GM12878 (cell line): ENCODE results near the gene SUMF2. TPM values are rescaled to one million over a fixed set of nuclear protein-coding genes. Genes with fewer than 3 reads are reported as not detected.

Source experiments
- ATAC-seq: fragments of 200-7000 bp; cut with Tn5 transposase; 3 replicates; pipeline ENCODE4 v1.9.1; 2020; ENCODE audit warnings: mild to moderate bottlenecking, moderate library complexity
- BruUV-seq: library from RNA; stranded (reverse); fragments of 400-500 nt; replicated peaks from 2 replicates; lab custom pipeline; 2021; lab: Mats Ljungman, UMichigan
- CTCF ChIA-PET: fragments of 300-600 bp; sonication (Branson Sonifier 250); formaldehyde crosslinking; extraction: SDS; loops from one replicate; lab custom pipeline; 2021; ENCODE audit warnings: inconsistent platforms; lab: Yijun Ruan, JAX
- POLR2A ChIA-PET: fragments of 350-600 bp; formaldehyde crosslinking; extraction: SDS; loops from one replicate; lab custom pipeline; 2021; ENCODE audit warnings: inconsistent platforms; lab: Charles Lee
- RAD21 ChIA-PET: fragments of 300-600 bp; sonication (Branson Sonifier 250); formaldehyde crosslinking; loops from one replicate; lab custom pipeline; 2023; ENCODE audit warnings: antibody characterized with exemption; ENCODE audit not compliant: unreplicated experiment; lab: Charles Lee
- SMC1A ChIA-PET: fragments of 300-600 bp; sonication (Branson Sonifier 250); formaldehyde crosslinking; loops from one replicate; lab custom pipeline; 2023; ENCODE audit not compliant: unreplicated experiment, uncharacterized antibody; lab: Charles Lee
- DNase-seq: peaks from one replicate; pipeline ENCODE4 v3.0.0-alpha.2; 2011; ENCODE audit warnings: low read depth, low spot score
- FAIRE-seq: peaks from 3 replicates; lab custom pipeline; 2011; peaks lifted over from hg19 to GRCh38; lab: Jason Lieb, UNC
- H2AFZ ChIP-seq: 2 replicates; pipeline ENCODE4 v1.6.0; 2011; ENCODE audit warnings: low read depth, low read length, control low read depth; ENCODE audit not compliant: control insufficient read depth
- H3K27ac ChIP-seq: 2 replicates; pipeline ENCODE4 v1.5.1; 2011; ENCODE audit warnings: control low read depth; ENCODE audit not compliant: control insufficient read depth, insufficient read depth
- H3K27me3 ChIP-seq, 2 experiments: replicated peaks in 1 of 2; 2 replicates each; pipeline versions ENCODE4 v1.6.0 to v1.6.1; 2011; ENCODE audit warnings: low read length in 1 of 2; ENCODE audit not compliant: control insufficient read depth in 2 of 2, insufficient read depth in 2 of 2
- H3K36me3 ChIP-seq, 2 experiments: 2 replicates each; pipeline ENCODE4 v1.5.1; 2011; ENCODE audit warnings: low read length in 1 of 2; ENCODE audit not compliant: control insufficient read depth in 2 of 2, insufficient read depth in 2 of 2
- H3K4me1 ChIP-seq: 2 replicates; pipeline ENCODE4 v1.6.1; 2011; ENCODE audit warnings: mild to moderate bottlenecking, low read length, moderate library complexity, mixed read lengths; ENCODE audit not compliant: control insufficient read depth, insufficient read depth
- H3K4me2 ChIP-seq: 2 replicates; pipeline ENCODE4 v1.6.0; 2011; ENCODE audit warnings: control low read depth; ENCODE audit not compliant: control insufficient read depth, insufficient read depth
- H3K4me3 ChIP-seq: fragments of 200-600 bp; sonication (generic); 2 replicates; pipeline ENCODE4 v1.5.1; 2016
- H3K79me2 ChIP-seq: 2 replicates; pipeline ENCODE4 v1.6.0; 2011; ENCODE audit warnings: low read length; ENCODE audit not compliant: control insufficient read depth, insufficient read depth
- H3K9ac ChIP-seq: 2 replicates; pipeline ENCODE4 v1.8.0; 2011; ENCODE audit warnings: low read length, control low read depth, mixed read lengths; ENCODE audit not compliant: control insufficient read depth, insufficient read depth
- H3K9me3 ChIP-seq: replicated peaks from 3 replicates; pipeline ENCODE4 v1.5.1; 2011; ENCODE audit warnings: mild to moderate bottlenecking, low read length; ENCODE audit not compliant: control insufficient read depth, insufficient read depth
- H4K20me1 ChIP-seq: 2 replicates; pipeline ENCODE4 v1.6.0; 2011; ENCODE audit not compliant: control insufficient read depth, insufficient read depth
- GABPA ChIP-seq: IDR thresholded peaks from 2 replicates; pipeline ENCODE4 v1.6.1; 2014; ENCODE audit warnings: antibody characterized with exemption, low read depth, mild to moderate bottlenecking, inconsistent platforms
- JUND ChIP-seq: IDR thresholded peaks from 2 replicates; pipeline ENCODE4 v1.6.1; 2012; ENCODE audit warnings: low read depth, mild to moderate bottlenecking, low read length, improper control_type of control experiment, moderate library complexity
- POLR2AphosphoS2 ChIP-seq: IDR thresholded peaks from 2 replicates; pipeline ENCODE4 v1.6.1; 2011; ENCODE audit warnings: low read depth, mild to moderate bottlenecking, low read length, improper control_type of control experiment, moderate library complexity
- STAT3 ChIP-seq: IDR thresholded peaks from 2 replicates; pipeline ENCODE4 v1.6.1; 2011; ENCODE audit warnings: low read depth, low read length, improper control_type of control experiment
- WGBS: methylation state at CpG from one replicate; pipeline ENCODE4 v1.1.6; 2016; ENCODE audit warnings: low lambda C conversion rate; ENCODE audit not compliant: insufficient replicate concordance, insufficient coverage; ENCODE audit errors: missing lambda C conversion rate; 5-methylcytosine and 5-hydroxymethylcytosine counted together
- in situ Hi-C: fragments of 300-500 bp; cut with MboI; formaldehyde crosslinking; loops from 9 replicates; pipeline ENCODE4 v1.14.3; 2018; ENCODE audit warnings: mixed read lengths
- intact Hi-C: fragments of 100-400 bp; cut with micrococcal nuclease; formaldehyde crosslinking; loops from one replicate; pipeline ENCODE4 v1.14.2; 2022; ENCODE audit not compliant: unreplicated experiment
- polyA plus RNA-seq, 11 experiments: library from polyadenylated mRNA; depleted of rRNA in 4 of 11; unstranded in 6 of 11; stranded (reverse) in 5 of 11; fragments of >200 nt; fragmentation: Nextera tagmentation in 4 of 11; fragmentation: Illumina TruSeq in 1 of 11; extraction: Ambion mirVana in 4 of 11; extraction: Trizol in 1 of 11; gene quantifications; 1 replicate in 1 of 11; 2 replicates in 10 of 11; pipeline versions ENCODE4 v1.2.1 to v1.2.3, GENCODE V29; 2011 to 2016; ENCODE audit warnings: inconsistent platforms in 2 of 11, missing spikeins in 2 of 11, low read depth in 1 of 11
- total RNA-seq, 4 experiments: library from RNA; depleted of rRNA in 3 of 4; stranded (reverse); fragments of >200 nt in 3 of 4; fragmentation: Illumina TruSeq in 1 of 4; extraction: Trizol in 1 of 4; gene quantifications; 2 replicates each; pipeline versions ENCODE4 v1.2.1 to v1.2.3, GENCODE V29; 2013 to 2021
- TF ChIP-seq, protein P1 (sequence below): fragments of 450-650 bp; IDR thresholded peaks from 2 replicates; pipeline ENCODE4 v1.6.1; 2017; ENCODE audit warnings: mild to moderate bottlenecking, moderate library complexity

SUMF2 gene
- total and polyA plus RNA-seq, 10 of the 15 experiments (the other 5 are each of a cell fraction or from before 2014, with no cell fraction given), result 39.9 to 106 (median 71.7) TPM

GRCh38 chr7:56121440-56121839, 57.4 kb downstream of the SUMF2 start:
- no peak overlapping the region for H2AFZ ChIP-seq
- no peaks in the 10 kb centered on the region for H3K36me3 ChIP-seq
- H3K27ac ChIP-seq, result no peak overlapping the region
- no peaks in the 10 kb centered on the region for H3K9me3 ChIP-seq
- FAIRE-seq, result no peak
- 51% methylated on average over 6 of the region's 6 CpGs for WGBS
- ChIA-PET SMC1A (no interaction called here), CTCF (no interaction called here), POLR2A (no interaction called here), RAD21 (no interaction called here)
- H3K4me2 ChIP-seq, result no peak overlapping the region
- ATAC-seq, result no peak
- no peaks in the 10 kb centered on the region for H3K27me3 ChIP-seq
- H3K4me1 ChIP-seq, result no peaks in the 10 kb centered on the region
- H3K79me2 ChIP-seq, result no peaks in the 10 kb centered on the region
- H4K20me1 ChIP-seq, result no peaks in the 10 kb centered on the region
- H3K4me3 ChIP-seq, result no peak overlapping the region
- no peak for DNase-seq
- TF ChIP-seq JUND (no peak), POLR2AphosphoS2 (no peak), GABPA (no peak), STAT3 (no peak)
- TF ChIP-seq, protein P1, sequence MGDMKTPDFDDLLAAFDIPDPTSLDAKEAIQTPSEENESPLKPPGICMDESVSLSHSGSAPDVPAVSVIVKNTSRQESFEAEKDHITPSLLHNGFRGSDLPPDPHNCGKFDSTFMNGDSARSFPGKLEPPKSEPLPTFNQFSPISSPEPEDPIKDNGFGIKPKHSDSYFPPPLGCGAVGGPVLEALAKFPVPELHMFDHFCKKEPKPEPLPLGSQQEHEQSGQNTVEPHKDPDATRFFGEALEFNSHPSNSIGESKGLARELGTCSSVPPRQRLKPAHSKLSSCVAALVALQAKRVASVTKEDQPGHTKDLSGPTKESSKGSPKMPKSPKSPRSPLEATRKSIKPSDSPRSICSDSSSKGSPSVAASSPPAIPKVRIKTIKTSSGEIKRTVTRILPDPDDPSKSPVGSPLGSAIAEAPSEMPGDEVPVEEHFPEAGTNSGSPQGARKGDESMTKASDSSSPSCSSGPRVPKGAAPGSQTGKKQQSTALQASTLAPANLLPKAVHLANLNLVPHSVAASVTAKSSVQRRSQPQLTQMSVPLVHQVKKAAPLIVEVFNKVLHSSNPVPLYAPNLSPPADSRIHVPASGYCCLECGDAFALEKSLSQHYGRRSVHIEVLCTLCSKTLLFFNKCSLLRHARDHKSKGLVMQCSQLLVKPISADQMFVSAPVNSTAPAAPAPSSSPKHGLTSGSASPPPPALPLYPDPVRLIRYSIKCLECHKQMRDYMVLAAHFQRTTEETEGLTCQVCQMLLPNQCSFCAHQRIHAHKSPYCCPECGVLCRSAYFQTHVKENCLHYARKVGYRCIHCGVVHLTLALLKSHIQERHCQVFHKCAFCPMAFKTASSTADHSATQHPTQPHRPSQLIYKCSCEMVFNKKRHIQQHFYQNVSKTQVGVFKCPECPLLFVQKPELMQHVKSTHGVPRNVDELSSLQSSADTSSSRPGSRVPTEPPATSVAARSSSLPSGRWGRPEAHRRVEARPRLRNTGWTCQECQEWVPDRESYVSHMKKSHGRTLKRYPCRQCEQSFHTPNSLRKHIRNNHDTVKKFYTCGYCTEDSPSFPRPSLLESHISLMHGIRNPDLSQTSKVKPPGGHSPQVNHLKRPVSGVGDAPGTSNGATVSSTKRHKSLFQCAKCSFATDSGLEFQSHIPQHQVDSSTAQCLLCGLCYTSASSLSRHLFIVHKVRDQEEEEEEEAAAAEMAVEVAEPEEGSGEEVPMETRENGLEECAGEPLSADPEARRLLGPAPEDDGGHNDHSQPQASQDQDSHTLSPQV, result no peak
- BruUV-seq, result no TSS peak
- intact Hi-C loops (loop anchor here (10.0 kb wide), 1 partner anchor 63 kb away; no protein-coding TSS in a partner anchor), in situ Hi-C loops (no loop called here)
- no peak overlapping the region for H3K9ac ChIP-seq
